Measurements from ENCODE around the gene LRRC14B. TPM values are rescaled to one million over a fixed set of nuclear protein-coding genes. Genes with fewer than 3 reads are reported as not detected.
"Not testable (repeated sequence)": the region's sequence is repeated elsewhere in the genome, so short reads cannot be mapped to it uniquely, and the experiment has no call there.

Gene LRRC14B
- total and polyA plus RNA-seq, 8 donors: 0.05 to 0.37 TPM; not detected in 6

GRCh38 chr5:241045-241669 lies 49.9 kb downstream of the LRRC14B start:
- peaks cover 55 to 98% (median 96%) of the 10 kb centered on the region in 4 donors for H3K36me3 ChIP-seq
- H3K4me1 ChIP-seq; H3K4me3 ChIP-seq; intact Hi-C loops (cut with DNase I; ENCODE audit: low total_unique reads); H3K9me3 ChIP-seq; DNase-seq; H3K27ac ChIP-seq; H3K27me3 ChIP-seq: not testable (repeated sequence)
- 91 to 96% (median 95%) methylated on average over 11 to 13 of the region's 13 CpGs for WGBS, 5 donors

- WGBS, 5 donors: 75 to 88% (median 81%) methylated on average over 12 of the region's 12 CpGs
- H3K4me1 ChIP-seq; H3K4me3 ChIP-seq; DNase-seq; H3K9me3 ChIP-seq; H3K27me3 ChIP-seq; intact Hi-C loops (cut with DNase I; ENCODE audit: low total_unique reads); H3K27ac ChIP-seq: not testable (repeated sequence)
- H3K36me3 ChIP-seq: peaks cover 57 to 100% (median 96%) of the 10 kb centered on the region in 4 donors
These were observed 52.5 kb downstream of the LRRC14B start for GRCh38 chr5:243683-244367.

- H3K27ac ChIP-seq: not testable (repeated sequence)
These were observed 54.4 kb downstream of the LRRC14B start for GRCh38 chr5:245717-246116.

More at GRCh38 chr5:245717-246116, 54.4 kb downstream of the LRRC14B start:
- intact Hi-C loops (cut with DNase I; ENCODE audit: low total_unique reads); H3K27me3 ChIP-seq; H3K4me3 ChIP-seq; H3K9me3 ChIP-seq; H3K4me1 ChIP-seq; DNase-seq: not testable (repeated sequence)
- peaks cover 57 to 100% (median 96%) of the 10 kb centered on the region in 4 donors for H3K36me3 ChIP-seq
- WGBS, 5 donors: 89 to 97% (median 96%) methylated on average over 5 of the region's 5 CpGs

Small RNA genes lying within 50 kb of the gene (small RNA-seq; reads per million reads assigned to genes)
- gene RF00019: 0 reads per million in 4 donors

Other genes with a start within 250 kb of the LRRC14B start
- gene PLEKHG4B, start 99.3 kb upstream of the LRRC14B start, total RNA-seq: 1 to 10 TPM in 3 of 5 donors, under 1 TPM in 1, not detected in 1; 0.58 to 4.3 (median 3.4) TPM
- 1 to 10 TPM in 1 of 3 donors, under 1 TPM in 2; 0.15 to 1.8 (median 0.88) TPM for gene PLEKHG4B, start 99.3 kb upstream of the LRRC14B start, polyA plus RNA-seq
- gene CCDC127, start 26.7 kb downstream of the LRRC14B start, total RNA-seq: 1 to 10 TPM; 1.2 to 8.5 (median 5.5) TPM
- 1 to 10 TPM; 1.5 to 1.9 (median 1.7) TPM for gene CCDC127, start 26.7 kb downstream of the LRRC14B start, polyA plus RNA-seq
- gene SDHA, start 26.8 kb downstream of the LRRC14B start, total RNA-seq: 100 to 1,000 TPM in 3 of 5 donors, 10 to 100 TPM in 2; 78.8 to 509 (median 116) TPM
- gene SDHA, start 26.8 kb downstream of the LRRC14B start, polyA plus RNA-seq: 100 to 1,000 TPM in 2 of 3 donors, 10 to 100 TPM in 1; 96.7 to 114 (median 108) TPM
- gene PDCD6, start 80.2 kb downstream of the LRRC14B start, total RNA-seq: 100 to 1,000 TPM in 1 of 5 donors, 10 to 100 TPM in 4; 58.5 to 105 (median 72.3) TPM
- 100 to 1,000 TPM; 108 to 119 (median 117) TPM for gene PDCD6, start 80.2 kb downstream of the LRRC14B start, polyA plus RNA-seq
- 10 to 100 TPM in 1 of 5 donors, 1 to 10 TPM in 2, under 1 TPM in 1, not detected in 1; 0.92 to 47.8 (median 1.3) TPM for gene AHRR, start 130.2 kb downstream of the LRRC14B start, total RNA-seq
- 1 to 10 TPM in 1 of 3 donors, under 1 TPM in 2; 0.63 to 1.1 (median 0.93) TPM for gene AHRR, start 130.2 kb downstream of the LRRC14B start, polyA plus RNA-seq